ENCODE measurements around the gene MAP9.
A peak's percentile ranks its signal among the peaks of the same experiment; 100 is the strongest.
"Not testable (repeated sequence)": the region's sequence is repeated elsewhere in the genome, so short reads cannot be mapped to it uniquely, and the experiment has no call there.

Gene MAP9

GRCh38 chr4:155376387-155377268, at the start of gene MAP9:
TSS of gene MAP9 (minus strand) at chr4:155376965. CDS start at chr4:155375850, 1,115 bp downstream.
- DNase-seq (ENCODE audit: low spot score): peak; percentile 8

- DNase-seq (ENCODE audit: low spot score): not testable (repeated sequence)
These were observed 48.0 kb upstream of the MAP9 start for GRCh38 chr4:155424778-155425177.

DNA sequence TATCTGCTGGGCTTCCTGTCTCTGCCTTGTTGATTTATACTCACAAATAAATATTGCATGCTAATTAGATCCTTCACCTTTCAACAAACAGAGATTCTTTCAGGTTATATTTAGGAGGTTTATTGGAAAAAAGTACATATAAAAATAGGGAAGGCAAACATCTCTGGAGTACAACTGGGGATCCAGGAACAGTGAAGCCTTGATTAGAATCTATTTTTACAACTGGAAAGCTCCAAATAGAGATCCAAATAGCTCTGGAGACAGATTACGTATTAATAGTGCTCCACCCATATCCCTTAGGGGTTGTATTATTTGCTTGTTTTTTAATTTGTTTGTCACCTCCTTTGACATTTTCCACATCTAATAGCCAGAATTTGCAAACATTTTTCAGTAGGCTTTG, 46.9 kb upstream of the MAP9 start:
- no peak for DNase-seq (ENCODE audit: low spot score)

DNA sequence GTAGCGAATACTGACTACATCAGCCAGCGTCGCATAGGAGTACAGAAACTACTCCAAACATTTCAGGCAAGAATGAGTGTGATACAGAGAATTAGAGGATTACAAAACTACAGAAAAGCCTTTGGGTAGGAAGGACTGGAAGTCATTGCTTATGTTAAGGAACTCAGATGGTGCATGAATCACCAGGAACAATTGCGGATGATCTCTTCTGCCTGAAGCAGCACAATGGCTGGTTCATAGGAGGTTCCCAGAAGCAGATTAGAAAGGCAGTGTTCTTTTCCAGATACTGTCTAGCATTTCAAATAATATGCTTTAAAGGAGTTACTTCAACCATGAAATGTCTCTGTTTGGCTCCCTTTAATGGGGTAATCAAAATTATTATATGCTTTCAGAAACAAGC, 42.5 kb upstream of the MAP9 start:
- DNase-seq (ENCODE audit: low spot score): no peak

DNA sequence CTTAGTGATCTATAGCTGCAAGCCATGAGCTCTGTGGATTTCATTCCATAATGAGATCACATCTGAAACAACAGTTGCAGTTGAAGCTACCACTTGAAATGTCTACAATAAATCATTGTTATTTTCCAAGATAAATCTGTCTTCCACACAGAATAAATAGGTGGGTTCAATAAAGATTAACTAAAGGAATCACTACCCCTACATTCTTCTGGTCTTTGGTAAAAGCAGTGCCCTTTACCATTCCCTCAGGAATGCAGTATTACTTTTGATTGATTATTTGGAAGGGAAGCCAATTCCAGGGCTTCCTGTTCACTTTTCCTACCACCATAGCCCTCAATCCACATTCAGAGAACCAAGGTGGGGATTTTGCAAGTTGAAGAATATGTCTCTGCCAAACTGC, 38.9 kb upstream of the MAP9 start:
- no peak for DNase-seq (ENCODE audit: low spot score)

GRCh38 chr4:155413451-155413850, 36.7 kb upstream of the MAP9 start:
- no peak for DNase-seq (ENCODE audit: low spot score)

DNA sequence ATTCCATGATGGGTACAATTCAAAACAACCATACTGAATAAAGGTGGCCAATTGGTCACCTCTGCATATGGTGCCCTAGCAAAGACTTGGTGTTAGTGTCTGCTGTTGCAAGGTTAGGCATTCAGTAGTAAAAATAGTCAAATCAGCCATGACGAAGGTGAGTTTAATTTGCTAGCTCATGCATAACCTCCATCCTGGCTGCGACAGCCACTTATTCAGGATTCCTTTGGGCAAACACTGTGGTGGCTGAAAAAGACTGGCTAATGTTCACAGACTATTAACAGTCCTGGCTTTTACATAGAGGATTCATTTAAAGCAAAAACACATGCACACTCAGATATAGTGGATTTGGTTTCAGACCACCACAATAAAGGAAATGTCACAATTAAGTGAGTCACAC, 34.8 kb upstream of the MAP9 start:
- no peak for DNase-seq (ENCODE audit: low spot score)

DNA sequence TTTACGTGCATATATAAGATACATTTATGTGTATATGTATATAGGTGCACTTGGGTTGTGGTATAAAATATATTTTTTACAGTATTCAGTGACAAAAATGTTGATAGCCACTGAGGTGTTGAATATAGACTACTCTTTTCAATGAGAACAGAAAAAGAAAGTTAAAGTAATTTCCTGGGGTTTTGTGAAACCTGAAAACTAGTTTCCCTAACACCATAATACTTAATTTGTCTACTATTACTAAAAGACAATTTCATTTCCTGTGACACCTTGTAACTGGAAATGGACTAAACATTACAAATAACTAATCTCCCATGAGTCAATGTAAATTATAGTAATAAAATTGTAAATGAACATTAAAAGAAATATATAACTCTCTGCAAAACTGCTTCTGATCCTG, 32.0 kb upstream of the MAP9 start:
- no peak for DNase-seq (ENCODE audit: low spot score)

DNA sequence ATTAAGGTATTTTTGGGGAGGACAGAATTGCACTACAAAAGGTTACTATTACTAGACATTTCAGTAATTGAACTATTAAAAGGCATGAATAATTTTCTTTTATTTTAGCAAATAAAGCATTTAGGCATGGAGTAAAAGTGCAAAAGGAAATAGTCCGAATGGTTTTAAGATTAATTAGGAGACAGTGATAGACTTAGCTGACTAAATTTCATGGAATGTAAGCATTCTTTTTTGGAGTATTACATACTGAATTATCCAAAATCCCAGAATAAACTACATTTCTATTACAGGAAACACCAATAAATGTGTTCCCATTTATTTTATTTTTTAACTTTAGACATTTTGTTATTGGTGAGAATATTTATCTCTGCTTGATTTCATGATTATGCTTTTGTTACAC, 30.7 kb upstream of the MAP9 start:
- no peak for DNase-seq (ENCODE audit: low spot score)

- DNase-seq (ENCODE audit: low spot score): no peak
These were observed 28.3 kb upstream of the MAP9 start for GRCh38 chr4:155405059-155405458.

GRCh38 chr4:155403886-155404285, 27.1 kb upstream of the MAP9 start:
- no peak for DNase-seq (ENCODE audit: low spot score)

- no peak for DNase-seq (ENCODE audit: low spot score)
These were observed 26.2 kb upstream of the MAP9 start for GRCh38 chr4:155402941-155403340.

- no peak for DNase-seq (ENCODE audit: low spot score)
These were observed 24.1 kb upstream of the MAP9 start for GRCh38 chr4:155400893-155401292.

- no peak for DNase-seq (ENCODE audit: low spot score)
These were observed 23.4 kb upstream of the MAP9 start for GRCh38 chr4:155399974-155400697.

DNA sequence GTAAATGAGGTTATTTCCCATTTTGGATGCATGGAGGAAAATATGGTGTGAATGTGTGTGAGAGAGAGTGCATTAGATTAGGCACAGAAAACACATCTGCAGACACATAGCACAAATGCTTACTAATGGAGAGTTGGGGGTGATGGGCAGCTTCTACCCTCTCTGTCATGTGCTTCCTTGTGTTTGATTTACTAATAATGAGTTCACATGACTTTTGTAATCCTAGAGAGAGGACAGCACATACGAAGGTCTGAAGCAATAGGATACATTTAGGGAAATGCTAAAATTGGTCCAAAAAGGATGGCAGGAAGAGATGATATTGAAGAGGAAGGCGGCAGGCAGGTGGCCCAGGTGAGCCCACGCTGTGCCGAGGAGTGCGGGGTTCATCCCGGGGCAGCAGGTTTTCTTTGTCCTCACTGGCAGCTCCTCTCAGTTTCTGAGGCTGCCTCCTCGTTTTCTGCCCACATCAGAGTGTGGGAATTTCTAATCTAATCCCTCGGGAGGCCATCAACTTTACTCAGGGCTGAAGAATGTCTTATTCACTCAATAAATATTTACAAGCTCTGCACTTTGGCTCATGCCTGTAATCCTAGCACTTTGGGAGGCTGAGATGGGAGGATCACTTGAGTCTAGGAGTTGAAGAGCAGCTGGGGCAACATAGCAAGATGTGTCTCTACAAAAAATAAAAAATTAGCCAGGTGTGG, 15.9 kb upstream of the MAP9 start:
- no peak for DNase-seq (ENCODE audit: low spot score)

DNA sequence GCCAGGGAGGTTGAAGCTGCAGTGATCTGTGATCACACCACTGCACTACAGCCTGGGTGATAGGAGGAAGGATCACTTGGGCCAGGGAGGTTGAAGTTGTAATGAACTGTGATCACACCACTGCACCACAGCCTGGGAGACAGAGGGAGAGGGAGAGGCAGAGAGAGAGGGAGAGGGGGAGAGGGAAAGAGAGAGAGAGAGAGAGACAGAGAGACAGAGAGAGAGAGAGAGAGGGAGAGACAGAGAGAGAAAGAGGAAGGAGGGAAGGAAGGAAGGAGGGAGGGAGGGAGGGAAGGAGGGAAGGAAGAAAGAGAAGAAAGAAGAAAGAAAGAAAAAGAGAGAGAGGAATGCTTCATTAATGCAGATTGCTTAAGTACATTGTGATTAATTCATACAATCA, 15.2 kb upstream of the MAP9 start:
- DNase-seq (ENCODE audit: low spot score): no peak

GRCh38 chr4:155388162-155388561, 11.4 kb upstream of the MAP9 start:
- no peak for DNase-seq (ENCODE audit: low spot score)

DNA sequence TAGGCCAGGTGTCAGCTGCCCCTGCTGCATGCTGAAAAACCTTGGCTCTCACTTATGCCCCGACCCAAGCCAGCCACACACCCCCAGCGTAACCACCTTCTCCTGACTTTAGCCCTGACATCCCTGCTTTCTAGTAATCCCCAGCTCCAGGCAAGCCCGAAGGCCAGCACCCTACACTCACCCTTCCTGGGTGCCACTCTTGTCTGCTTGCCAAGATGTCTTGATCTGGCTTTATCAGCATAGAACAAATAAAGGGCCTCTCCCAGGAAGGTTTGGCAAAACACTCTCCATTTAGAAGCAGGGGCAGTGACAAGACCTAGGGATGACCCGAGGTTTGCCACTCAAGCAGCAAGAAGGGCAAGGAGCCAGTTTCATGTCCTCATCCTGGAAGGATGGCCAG, 6.8 kb upstream of the MAP9 start:
- DNase-seq (ENCODE audit: low spot score): no peak

DNA sequence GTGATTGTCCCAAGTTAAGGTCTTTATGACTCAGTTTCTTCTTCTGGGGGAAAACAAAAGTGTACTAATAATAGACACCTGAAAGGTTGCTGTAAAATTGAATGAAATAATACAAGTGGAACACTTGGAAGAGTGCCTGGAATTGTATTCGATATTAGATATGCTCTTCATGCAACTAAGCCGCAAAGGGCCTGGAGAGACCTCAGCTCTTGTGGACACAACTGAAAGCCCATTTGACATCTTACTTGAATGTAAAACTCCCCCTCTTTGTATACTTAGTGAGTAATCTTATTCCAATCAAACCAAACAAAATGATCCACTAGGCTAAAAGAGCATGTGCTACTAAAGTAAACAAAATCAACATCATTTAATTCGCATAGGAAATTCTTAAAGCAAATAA, 511 bp upstream of the MAP9 start:
- no peak for DNase-seq (ENCODE audit: low spot score)

DNA sequence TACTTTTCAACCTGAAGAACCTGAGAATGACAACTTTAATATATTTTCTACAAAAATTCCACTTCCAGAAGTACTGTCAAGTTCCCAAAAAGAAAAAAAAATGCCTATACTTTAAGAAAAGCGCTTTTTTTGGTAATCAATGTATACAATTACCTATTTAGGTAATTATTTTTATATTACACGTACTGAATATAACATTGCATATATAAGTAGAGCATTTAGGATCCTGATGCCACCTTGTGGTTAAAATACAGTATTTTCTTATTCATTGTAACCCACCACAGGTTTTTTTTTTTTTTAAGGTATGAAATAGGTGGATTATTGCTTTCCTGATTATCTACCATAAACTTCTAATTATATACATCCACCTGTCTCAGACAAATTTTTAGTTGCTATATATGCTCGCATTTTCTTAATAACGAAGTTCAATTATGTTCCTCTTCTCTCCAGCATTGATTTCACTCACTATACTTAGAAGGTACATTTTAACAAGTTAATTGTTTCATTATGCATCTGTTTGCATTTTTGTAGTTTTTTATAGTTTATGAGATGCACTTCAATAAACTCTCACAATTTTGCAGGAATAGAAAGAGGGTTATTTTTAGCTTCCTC, 5.2 kb downstream of the MAP9 start:
- DNase-seq (ENCODE audit: low spot score): no peak

GRCh38 chr4:155367608-155368007, 9.2 kb downstream of the MAP9 start:
- no peak for DNase-seq (ENCODE audit: low spot score)

GRCh38 chr4:155353923-155354540, 22.7 kb downstream of the MAP9 start:
- peak; percentile 6 for DNase-seq (ENCODE audit: low spot score)
